BJ (cell line): ENCODE measurements around the gene RBMS1. TPM values are rescaled to one million over a fixed set of nuclear protein-coding genes. Genes with fewer than 3 reads are reported as not detected.

Source experiments
- CTCF ChIA-PET: fragments of 350-600 bp; formaldehyde crosslinking; extraction: SDS; loops from one replicate; lab custom pipeline; 2021; ENCODE audit warnings: antibody characterized with exemption, inconsistent platforms; lab: Yijun Ruan, JAX
- POLR2A ChIA-PET: fragments of 300-600 bp; sonication (Branson Sonifier 250); formaldehyde crosslinking; extraction: SDS; loops from one replicate; lab custom pipeline; 2021; ENCODE audit warnings: antibody characterized with exemption; lab: Charles Lee
- DNase-seq: peaks from one replicate; pipeline ENCODE4 v3.0.0-alpha.2; 2011; ENCODE audit warnings: low read depth
- H3K27me3 ChIP-seq: 2 replicates; pipeline ENCODE4 v1.6.0; 2011; ENCODE audit warnings: low read length; ENCODE audit not compliant: control insufficient read depth, insufficient read depth
- H3K36me3 ChIP-seq: 2 replicates; pipeline ENCODE4 v1.5.1; 2011; ENCODE audit warnings: low read length; ENCODE audit not compliant: control insufficient read depth, insufficient read depth
- H3K4me3 ChIP-seq: 2 replicates; pipeline ENCODE4 v1.5.1; 2011; ENCODE audit warnings: low read depth, mild to moderate bottlenecking, control low read depth, low read length
- polyA plus RNA-seq: library from polyadenylated mRNA; depleted of rRNA; stranded (reverse); fragments of >200 nt; gene quantifications from 2 replicates; pipeline ENCODE4 v1.2.3, GENCODE V29; 2011
- TF ChIP-seq, protein P1 (sequence below): IDR thresholded peaks from 2 replicates; pipeline ENCODE4 v1.5.1; 2011; ENCODE audit warnings: low read depth, mild to moderate bottlenecking, control low read depth, inconsistent platforms, low read length, moderate library complexity; ENCODE audit not compliant: insufficient read depth

The RBMS1 gene
- polyA plus RNA-seq, 1 experiment, result 80.1 TPM

GRCh38 chr2:160278101-160278878 is 215.3 kb downstream of the RBMS1 start:
- no peak overlapping the region for H3K4me3 ChIP-seq
- peaks cover 12% of the 10 kb centered on the region for H3K36me3 ChIP-seq
- TF ChIP-seq, protein P1, sequence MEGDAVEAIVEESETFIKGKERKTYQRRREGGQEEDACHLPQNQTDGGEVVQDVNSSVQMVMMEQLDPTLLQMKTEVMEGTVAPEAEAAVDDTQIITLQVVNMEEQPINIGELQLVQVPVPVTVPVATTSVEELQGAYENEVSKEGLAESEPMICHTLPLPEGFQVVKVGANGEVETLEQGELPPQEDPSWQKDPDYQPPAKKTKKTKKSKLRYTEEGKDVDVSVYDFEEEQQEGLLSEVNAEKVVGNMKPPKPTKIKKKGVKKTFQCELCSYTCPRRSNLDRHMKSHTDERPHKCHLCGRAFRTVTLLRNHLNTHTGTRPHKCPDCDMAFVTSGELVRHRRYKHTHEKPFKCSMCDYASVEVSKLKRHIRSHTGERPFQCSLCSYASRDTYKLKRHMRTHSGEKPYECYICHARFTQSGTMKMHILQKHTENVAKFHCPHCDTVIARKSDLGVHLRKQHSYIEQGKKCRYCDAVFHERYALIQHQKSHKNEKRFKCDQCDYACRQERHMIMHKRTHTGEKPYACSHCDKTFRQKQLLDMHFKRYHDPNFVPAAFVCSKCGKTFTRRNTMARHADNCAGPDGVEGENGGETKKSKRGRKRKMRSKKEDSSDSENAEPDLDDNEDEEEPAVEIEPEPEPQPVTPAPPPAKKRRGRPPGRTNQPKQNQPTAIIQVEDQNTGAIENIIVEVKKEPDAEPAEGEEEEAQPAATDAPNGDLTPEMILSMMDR, result no peak
- ChIA-PET POLR2A (no interaction called here), CTCF (interaction anchor here (0.6 to 1.2 kb wide), 3 partner anchors 13 to 785 kb away, joined by 3 read pairs; no protein-coding TSS in a partner anchor)
- H3K27me3 ChIP-seq, result no peaks in the 10 kb centered on the region
- no peak for DNase-seq

DNA sequence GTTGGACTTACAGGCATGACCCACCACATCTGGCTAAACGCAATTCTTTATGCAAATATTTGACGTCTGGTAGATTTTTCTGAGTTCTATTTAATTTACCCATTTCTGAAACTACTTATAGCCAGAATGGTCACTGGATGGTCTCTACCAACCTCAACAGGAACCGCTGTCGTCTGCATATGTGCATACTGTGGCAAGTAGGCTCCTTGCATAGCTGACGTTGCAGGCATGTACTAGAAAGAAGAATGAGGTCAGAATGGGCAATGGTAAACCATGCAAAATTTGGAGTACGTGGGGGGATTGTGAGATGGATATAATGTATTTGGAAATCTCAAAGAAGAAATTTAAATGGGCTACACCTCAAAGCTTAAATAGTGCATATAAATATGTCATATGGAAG is 216.5 kb downstream of the RBMS1 start:
- Histone ChIP-seq H3K4me3 (no peak overlapping the region), H3K36me3 (peaks cover 11% of the 10 kb centered on the region), H3K27me3 (no peaks in the 10 kb centered on the region)
- ChIA-PET CTCF (interaction anchor here (0.6 to 1.0 kb wide), 2 partner anchors 12 to 655 kb away, joined by 3 to 4 read pairs; no protein-coding TSS in a partner anchor), POLR2A (no interaction called here)
- no peak for DNase-seq
- TF ChIP-seq, protein P1, result no peak

DNA sequence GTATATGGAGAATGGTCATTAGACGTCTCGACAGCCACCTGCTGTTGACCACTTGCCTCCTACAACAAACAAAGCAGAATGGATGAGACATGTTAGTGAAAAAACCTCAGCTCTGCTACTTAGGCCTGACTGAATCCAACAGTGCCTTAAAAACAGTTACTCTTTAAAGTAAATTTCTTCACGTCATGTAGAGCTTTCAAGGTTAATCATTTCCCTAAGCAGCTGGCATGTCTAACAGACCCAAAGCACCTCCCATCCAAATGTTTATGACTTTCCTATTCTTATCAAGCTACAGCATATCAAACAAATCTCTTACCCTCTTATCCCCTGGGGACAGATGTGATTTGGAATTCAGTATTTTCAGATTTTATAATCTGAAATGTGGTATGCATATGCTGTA is 218.0 kb downstream of the RBMS1 start:
- Histone ChIP-seq H3K36me3 (peaks cover 14% of the 10 kb centered on the region), H3K4me3 (no peak overlapping the region), H3K27me3 (no peaks in the 10 kb centered on the region)
- DNase-seq, result no peak
- ChIA-PET CTCF (no interaction called here), POLR2A (interaction anchor here (1.0 kb wide), 1 partner anchor 16 kb away, joined by 3 read pairs; no protein-coding TSS in a partner anchor)
- TF ChIP-seq, protein P1, result no peak

GRCh38 chr2:160271171-160272086 is 222.2 kb downstream of the RBMS1 start:
- POLR2A ChIA-PET, result interaction anchor here (0.9 kb wide), 1 partner anchor 8 kb away, joined by 4 read pairs; no protein-coding TSS in a partner anchor
- no peak overlapping the region for H3K4me3 ChIP-seq
- no peaks in the 10 kb centered on the region for H3K27me3 ChIP-seq
- H3K36me3 ChIP-seq, result peaks cover 8% of the 10 kb centered on the region
- TF ChIP-seq, protein P1, result no peak
- CTCF ChIA-PET, result interaction anchor here (0.6 to 4.6 kb wide), 8 partner anchors 9 to 740 kb away, joined by 3 to 17 read pairs (median 6); no protein-coding TSS in a partner anchor
- DNase-seq, result no peak
